ENCODE measurements around the gene ARHGEF16.

DNA sequence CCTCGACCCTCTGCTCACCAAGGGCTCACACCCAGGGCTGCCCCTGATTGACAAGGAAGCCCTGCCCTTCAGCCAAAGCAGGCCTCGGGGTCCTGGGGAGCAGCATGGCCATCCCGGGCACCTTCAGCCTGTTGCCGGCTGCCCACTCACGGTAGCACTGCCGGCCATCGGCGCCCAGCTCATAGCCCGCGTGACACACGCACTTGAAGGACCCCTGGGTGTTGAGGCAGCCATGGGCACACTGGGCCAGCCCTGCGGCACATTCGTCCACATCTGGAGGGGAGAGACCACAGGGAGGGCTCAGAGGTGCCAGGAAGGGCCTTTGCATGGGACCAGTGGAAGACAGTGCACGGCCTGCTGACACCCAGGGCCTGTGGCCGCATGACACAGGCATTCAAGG, 57.4 kb downstream of the ARHGEF16 start:
- TF ChIP-seq, protein P1, sequence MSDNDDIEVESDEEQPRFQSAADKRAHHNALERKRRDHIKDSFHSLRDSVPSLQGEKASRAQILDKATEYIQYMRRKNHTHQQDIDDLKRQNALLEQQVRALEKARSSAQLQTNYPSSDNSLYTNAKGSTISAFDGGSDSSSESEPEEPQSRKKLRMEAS (IDR thresholded peaks at IDR 0.05), result no peak
- no peak for TF ChIP-seq TAF1 (IDR thresholded peaks at IDR 0.05; ENCODE audit: low read depth)
- no peak for TF ChIP-seq YY1 (IDR thresholded peaks at IDR 0.05; ENCODE audit: low read depth)
- TF ChIP-seq EGR1 (IDR thresholded peaks at IDR 0.05), result no peak

Measured in Ishikawa (cell line).